C4-2B (cell line): ENCODE measurements around the gene LOXL1.

Experiments used
- CTCF ChIP-seq: fragments of 450-650 bp; conservative IDR thresholded peaks from 2 replicates; pipeline ENCODE4 v1.5.1; 2017; ENCODE audit warnings: mild to moderate bottlenecking
- ZFX ChIP-seq: fragments of 450-650 bp; IDR thresholded peaks from 2 replicates; pipeline ENCODE4 v1.6.1; 2017

GRCh38 chr15:73886717-73887345, 39.4 kb upstream of the LOXL1 start:
- no peak for TF ChIP-seq CTCF
- no peak for TF ChIP-seq ZFX
